CD4-positive, alpha-beta memory T cell (primary cell): ENCODE data around the gene FUOM. TPM values are rescaled to one million over a fixed set of nuclear protein-coding genes. Genes with fewer than 3 reads are reported as not detected.

Experiments used
- CTCF ChIA-PET: fragments of 350-600 bp; sonication (Branson Sonifier 250); formaldehyde crosslinking; loops from one replicate; lab custom pipeline; 2021; ENCODE audit warnings: inconsistent platforms; ENCODE audit not compliant: partially characterized antibody; lab: Charles Lee
- POLR2A ChIA-PET: fragments of 350-600 bp; sonication (Branson Sonifier 250); formaldehyde crosslinking; loops from one replicate; lab custom pipeline; 2021; ENCODE audit not compliant: partially characterized antibody; lab: Charles Lee
- DNase-seq, 5 donors: peaks; one replicate each; pipeline versions ENCODE4 v3.0.0 to v3.0.0-alpha.2; 2020 to 2022; ENCODE audit warnings: mixed read lengths in 1 of 5
- H3K27ac ChIP-seq: one replicate; pipeline ENCODE4 v1.7.0; 2013; ENCODE audit warnings: low read depth, low read length
- H3K27me3 ChIP-seq: 2 replicates; pipeline ENCODE4 v1.7.0; 2013; ENCODE audit warnings: mild to moderate bottlenecking, low read length, moderate library complexity; ENCODE audit not compliant: insufficient read depth
- H3K36me3 ChIP-seq: 2 replicates; pipeline ENCODE4 v1.7.0; 2013; ENCODE audit warnings: mild to moderate bottlenecking, low read length, moderate library complexity; ENCODE audit not compliant: insufficient read depth
- H3K4me1 ChIP-seq: 2 replicates; pipeline ENCODE4 v1.7.0; 2013; ENCODE audit warnings: mild to moderate bottlenecking, low read length, moderate library complexity; ENCODE audit not compliant: insufficient read depth
- H3K4me3 ChIP-seq, 2 donors: one replicate each; pipeline ENCODE4 v1.7.0; 2013; ENCODE audit warnings: low read length in 2 of 2, mild to moderate bottlenecking in 1 of 2
- H3K9me3 ChIP-seq, 2 donors: one replicate each; pipeline ENCODE4 v1.7.0; 2013; ENCODE audit warnings: low read length in 2 of 2, control low read depth in 1 of 2; ENCODE audit not compliant: control insufficient read depth in 1 of 2
- H3K27ac Mint-ChIP-seq, 7 donors: one replicate each; pipeline ENCODE4 v1.8.0; 2020 to 2021; ENCODE audit warnings: mixed read lengths in 7 of 7, mild to moderate bottlenecking in 6 of 7, inconsistent platforms in 3 of 7, moderate library complexity in 3 of 7
- H3K27me3 Mint-ChIP-seq, 2 donors: one replicate each; pipeline ENCODE4 v1.8.0; 2020 to 2021; ENCODE audit warnings: mixed read lengths in 2 of 2
- H3K36me3 Mint-ChIP-seq, 2 donors: one replicate each; pipeline ENCODE4 v1.8.0; 2020 to 2021; ENCODE audit warnings: mixed read lengths in 2 of 2, inconsistent platforms in 1 of 2, mild to moderate bottlenecking in 1 of 2
- H3K4me1 Mint-ChIP-seq, 4 donors: one replicate each; pipeline ENCODE4 v1.8.0; 2020 to 2021; ENCODE audit warnings: mixed read lengths in 4 of 4, mild to moderate bottlenecking in 1 of 4
- H3K4me3 Mint-ChIP-seq, 8 donors: one replicate each; pipeline ENCODE4 v1.8.0; 2020 to 2021; ENCODE audit warnings: mixed read lengths in 8 of 8, mild to moderate bottlenecking in 7 of 8, moderate library complexity in 6 of 8, inconsistent platforms in 3 of 8
- H3K9me3 Mint-ChIP-seq, 8 donors: one replicate each; pipeline ENCODE4 v1.8.0; 2020 to 2021; ENCODE audit warnings: mixed read lengths in 8 of 8, mild to moderate bottlenecking in 5 of 8, inconsistent platforms in 3 of 8, moderate library complexity in 1 of 8
- intact Hi-C: fragments of 100-400 bp; cut with micrococcal nuclease; formaldehyde crosslinking; loops from one replicate; pipeline ENCODE4 v1.15.1; 2023
- microRNA-seq: library from miRNA; unstranded; fragments of <30 nt; microRNA quantifications from one replicate; pipeline ENCODE4 v1.2.0, GENCODE V29; 2021; ENCODE audit warnings: borderline replicate concordance, borderline number of aligned reads, borderline microRNAs expressed, mixed read lengths
- polyA plus RNA-seq, 2 donors: library from polyadenylated mRNA; unstranded; fragments of 300-500 nt; fragmentation: Illumina TruSeq; gene quantifications; one replicate each; pipeline ENCODE4 v1.2.3, GENCODE V29; 2021
- total RNA-seq, 2 experiments: library from RNA; stranded (reverse); gene quantifications; one replicate each; pipeline ENCODE4 v1.2.3, GENCODE V29; 2021

FUOM gene
- total and polyA plus RNA-seq, 4 experiments from 2014 or later, result 15.6 to 18.1 (median 16.7) TPM

GRCh38 chr10:133306941-133307379 is 50.9 kb downstream of the FUOM start:
- H3K4me3 Mint-ChIP-seq, result peak overlapping the region in 6 of 8 donors; percentile 8 to 99 (median 50)
- Histone ChIP-seq H3K36me3 (no peaks in the 10 kb centered on the region), H3K9me3 (no peaks in the 10 kb centered on the region), H3K27ac (peak overlapping the region; percentile 97), H3K4me3 (no peak overlapping the region), H3K27me3 (no peaks in the 10 kb centered on the region), H3K4me1 (peaks cover 23% of the 10 kb centered on the region)
- peaks cover 8 to 38% of the 10 kb centered on the region in 2 donors for H3K36me3 Mint-ChIP-seq
- DNase-seq, result peak in 1 of 5 donors; percentile 35
- peaks cover 0 to 6% (median 0%) of the 10 kb centered on the region in 8 donors for H3K9me3 Mint-ChIP-seq
- intact Hi-C loops, result loop anchor here (1.0 kb wide), 3 partner anchors 11 to 163 kb away; no protein-coding TSS in a partner anchor
- peaks cover 19 to 56% (median 28%) of the 10 kb centered on the region in 4 donors for H3K4me1 Mint-ChIP-seq
- peak overlapping the region in 6 of 7 donors; percentile 99 to 100 (median 100) for H3K27ac Mint-ChIP-seq
- peaks cover 0 to 6% of the 10 kb centered on the region in 2 donors for H3K27me3 Mint-ChIP-seq
- CTCF ChIA-PET, result interaction anchor here (0.8 to 3.3 kb wide), 19 partner anchors 7 to 163 kb away, joined by 3 to 28 read pairs (median 8); partner anchors contain the start of gene ADAM8
- POLR2A ChIA-PET, result interaction anchor here (0.9 to 3.0 kb wide), 10 partner anchors 18 to 48 kb away, joined by 3 to 18 read pairs (median 7); partner anchors contain the start of gene CALY

DNA sequence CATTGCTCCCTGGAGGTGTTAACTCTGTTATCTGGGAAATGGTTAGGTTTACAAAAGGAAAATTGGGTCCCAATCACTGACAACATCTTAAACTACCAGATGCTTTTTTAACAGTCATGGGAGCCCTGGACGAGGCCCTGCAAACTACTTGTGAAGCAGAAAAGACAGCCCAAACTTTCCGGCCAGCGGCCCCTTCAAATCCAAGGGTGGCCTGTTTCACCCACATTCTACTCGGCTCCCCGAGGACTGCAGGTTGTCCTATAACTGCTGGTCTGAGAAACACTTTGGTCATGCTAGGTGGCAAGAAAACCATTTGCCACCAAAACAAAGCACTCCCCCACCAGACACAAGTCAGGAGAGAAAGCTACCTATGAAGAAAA is 51.7 kb downstream of the FUOM start:
- no peak overlapping the region for H3K4me3 ChIP-seq
- H3K27me3 Mint-ChIP-seq, result peaks cover 0 to 6% of the 10 kb centered on the region in 2 donors
- peak overlapping the region; percentile 17 for H3K27ac ChIP-seq
- H3K4me3 Mint-ChIP-seq, result peak overlapping the region in 1 of 8 donors; percentile 15
- ChIA-PET POLR2A (interaction anchor here (0.9 to 2.1 kb wide), 3 partner anchors 26 to 43 kb away, joined by 3 to 13 read pairs (median 8); partner anchors contain the start of gene CALY), CTCF (interaction anchor here (2.4 to 3.3 kb wide), 3 partner anchors 23 to 48 kb away, joined by 19 to 28 read pairs (median 22); partner anchors contain the start of gene ADAM8)
- H3K4me1 Mint-ChIP-seq, result peaks cover 19 to 56% (median 28%) of the 10 kb centered on the region in 4 donors
- H3K4me1 ChIP-seq, result peaks cover 23% of the 10 kb centered on the region
- intact Hi-C loops, result no loop called here
- peaks cover 5 to 33% of the 10 kb centered on the region in 2 donors for H3K36me3 Mint-ChIP-seq
- peak overlapping the region in 5 of 7 donors; percentile 17 to 52 (median 25) for H3K27ac Mint-ChIP-seq
- no peaks in the 10 kb centered on the region for H3K27me3 ChIP-seq
- H3K9me3 Mint-ChIP-seq, result peaks cover 0 to 6% (median 0%) of the 10 kb centered on the region in 8 donors
- H3K9me3 ChIP-seq, result no peaks in the 10 kb centered on the region
- no peak for DNase-seq
- peaks cover 2% of the 10 kb centered on the region for H3K36me3 ChIP-seq

Small RNAs within 50 kb of the gene (microRNA-seq; reads per million reads assigned to microRNA genes)
- 0.72 reads per million for gene MIR3944

Other genes with a start within 250 kb of the FUOM start
- gene KNDC1, start 197.8 kb downstream of the FUOM start, total RNA-seq, result 1 to 10 TPM in 1 of 2 experiments, under 1 TPM in 1; 0.87 to 1.4 TPM
- under 1 TPM in 1 of 2 donors, not detected in 1; 0.09 TPM for gene KNDC1, start 197.8 kb downstream of the FUOM start, polyA plus RNA-seq
- not detected for gene UTF1, start 127.8 kb downstream of the FUOM start, total RNA-seq
- not detected for gene UTF1, start 127.8 kb downstream of the FUOM start, polyA plus RNA-seq
- not detected for gene VENTX, start 120.2 kb downstream of the FUOM start, total RNA-seq
- gene VENTX, start 120.2 kb downstream of the FUOM start, polyA plus RNA-seq, result not detected
- 10 to 100 TPM; 87.2 to 90.3 TPM for gene ADAM8, start 81.2 kb downstream of the FUOM start, total RNA-seq
- 10 to 100 TPM; 63.9 to 97.8 TPM for gene ADAM8, start 81.2 kb downstream of the FUOM start, polyA plus RNA-seq
- gene TUBGCP2, start 49.1 kb downstream of the FUOM start, total RNA-seq, result 10 to 100 TPM; 66.5 to 74.0 TPM
- gene TUBGCP2, start 49.1 kb downstream of the FUOM start, polyA plus RNA-seq, result 10 to 100 TPM; 14.1 to 40.8 TPM
- gene ZNF511, start 49.1 kb downstream of the FUOM start, total RNA-seq, result 10 to 100 TPM; 31.5 to 33.1 TPM
- gene ZNF511, start 49.1 kb downstream of the FUOM start, polyA plus RNA-seq, result 100 to 1,000 TPM in 1 of 2 donors, 10 to 100 TPM in 1; 69.0 to 107 TPM
- 1 to 10 TPM; 6.4 to 7.2 TPM for gene CALY, start 21.1 kb downstream of the FUOM start, total RNA-seq
- 1 to 10 TPM; 1.4 to 2.2 TPM for gene CALY, start 21.1 kb downstream of the FUOM start, polyA plus RNA-seq
- not detected for gene PRAP1, start 10.6 kb downstream of the FUOM start, total RNA-seq
- gene PRAP1, start 10.6 kb downstream of the FUOM start, polyA plus RNA-seq, result not detected
- 10 to 100 TPM; 29.7 to 30.6 TPM for gene ECHS1, start 15.3 kb upstream of the FUOM start, total RNA-seq
- gene ECHS1, start 15.3 kb upstream of the FUOM start, polyA plus RNA-seq, result 100 to 1,000 TPM in 1 of 2 donors, 10 to 100 TPM in 1; 81.4 to 117 TPM
- gene PAOX, start 21.2 kb upstream of the FUOM start, total RNA-seq, result 1 to 10 TPM; 9.1 to 9.5 TPM
- 10 to 100 TPM in 1 of 2 donors, 1 to 10 TPM in 1; 7.6 to 10.3 TPM for gene PAOX, start 21.2 kb upstream of the FUOM start, polyA plus RNA-seq
- gene MTG1, start 36.1 kb upstream of the FUOM start, total RNA-seq, result 10 to 100 TPM; 64.8 to 65.4 TPM
- gene MTG1, start 36.1 kb upstream of the FUOM start, polyA plus RNA-seq, result 10 to 100 TPM; 32.6 to 37.0 TPM
- not detected for gene SPRN, start 66.6 kb upstream of the FUOM start, total RNA-seq
- gene SPRN, start 66.6 kb upstream of the FUOM start, polyA plus RNA-seq, result under 1 TPM; 0.14 to 0.26 TPM
- 10 to 100 TPM; 10.5 to 11.2 TPM for gene SCART1, start 95.9 kb upstream of the FUOM start, total RNA-seq
- 1 to 10 TPM in 1 of 2 donors, under 1 TPM in 1; 0.49 to 1.2 TPM for gene SCART1, start 95.9 kb upstream of the FUOM start, polyA plus RNA-seq
- 1 to 10 TPM; 1.2 to 2.8 TPM for gene CYP2E1, start 169.3 kb upstream of the FUOM start, total RNA-seq
- gene CYP2E1, start 169.3 kb upstream of the FUOM start, polyA plus RNA-seq, result under 1 TPM; 0.30 to 0.94 TPM
- under 1 TPM; 0.14 to 0.23 TPM for gene SYCE1, start 207.6 kb upstream of the FUOM start, total RNA-seq
- under 1 TPM; 0.76 to 0.91 TPM for gene SYCE1, start 207.6 kb upstream of the FUOM start, polyA plus RNA-seq